Measurements from ENCODE around the gene HEG1.

The HEG1 gene

GRCh38 chr3:125068265-125068664, 12.5 kb upstream of the HEG1 start:
- H3K9me3 ChIP-seq (ENCODE audit: control insufficient read depth, low read length), result no peaks in the 10 kb centered on the region
- H3K9ac ChIP-seq (ENCODE audit: low read length), result no peak overlapping the region
- no peak for DNase-seq (ENCODE audit: low read depth)
- H3K36me3 ChIP-seq (ENCODE audit: control insufficient read depth, insufficient read depth, low read length, severe bottlenecking), result no peaks in the 10 kb centered on the region
- H3K27me3 ChIP-seq (replicated peaks; ENCODE audit: control insufficient read depth, insufficient read depth, low read length), result no peaks in the 10 kb centered on the region
- H3K4me1 ChIP-seq (ENCODE audit: control insufficient read depth, insufficient read depth, low read length), result peaks cover 6% of the 10 kb centered on the region
- H3K4me3 ChIP-seq (ENCODE audit: low read length), result no peak overlapping the region

- Histone ChIP-seq H3K9ac (ENCODE audit: low read length) (no peak overlapping the region), H3K9me3 (ENCODE audit: control insufficient read depth, low read length) (no peaks in the 10 kb centered on the region), H3K4me3 (ENCODE audit: low read length) (no peak overlapping the region), H3K4me1 (ENCODE audit: control insufficient read depth, insufficient read depth, low read length) (peaks cover 15% of the 10 kb centered on the region), H3K36me3 (ENCODE audit: control insufficient read depth, insufficient read depth, low read length, severe bottlenecking) (no peaks in the 10 kb centered on the region), H3K27me3 (replicated peaks; ENCODE audit: control insufficient read depth, insufficient read depth, low read length) (no peaks in the 10 kb centered on the region)
- DNase-seq (ENCODE audit: low read depth), result no peak
Observed at GRCh38 chr3:125067225-125067624, 11.4 kb upstream of the HEG1 start.

- DNase-seq (ENCODE audit: low read depth), result peak; percentile 86
- peak overlapping the region; percentile 2 for H3K4me3 ChIP-seq (ENCODE audit: low read length)
Observed at GRCh38 chr3:125062904-125063618, 7.3 kb upstream of the HEG1 start.

GRCh38 chr3:125061646-125062045, 5.8 kb upstream of the HEG1 start:
- Histone ChIP-seq H3K9me3 (ENCODE audit: control insufficient read depth, low read length) (no peaks in the 10 kb centered on the region), H3K36me3 (ENCODE audit: control insufficient read depth, insufficient read depth, low read length, severe bottlenecking) (no peaks in the 10 kb centered on the region), H3K9ac (ENCODE audit: low read length) (peak overlapping the region; percentile 72), H3K27me3 (replicated peaks; ENCODE audit: control insufficient read depth, insufficient read depth, low read length) (no peaks in the 10 kb centered on the region), H3K4me3 (ENCODE audit: low read length) (peak overlapping the region; percentile 72), H3K4me1 (ENCODE audit: control insufficient read depth, insufficient read depth, low read length) (peaks cover 44% of the 10 kb centered on the region)
- DNase-seq (ENCODE audit: low read depth), result no peak

More at GRCh38 chr3:125062904-125063618, 7.3 kb upstream of the HEG1 start:
- Histone ChIP-seq H3K9me3 (ENCODE audit: control insufficient read depth, low read length) (no peaks in the 10 kb centered on the region), H3K36me3 (ENCODE audit: control insufficient read depth, insufficient read depth, low read length, severe bottlenecking) (no peaks in the 10 kb centered on the region), H3K9ac (ENCODE audit: low read length) (peak overlapping the region; percentile 50), H3K27me3 (replicated peaks; ENCODE audit: control insufficient read depth, insufficient read depth, low read length) (no peaks in the 10 kb centered on the region), H3K4me1 (ENCODE audit: control insufficient read depth, insufficient read depth, low read length) (peaks cover 35% of the 10 kb centered on the region)

GRCh38 chr3:125061170-125061569, 5.4 kb upstream of the HEG1 start:
- H3K36me3 ChIP-seq (ENCODE audit: control insufficient read depth, insufficient read depth, low read length, severe bottlenecking), result no peaks in the 10 kb centered on the region
- H3K4me1 ChIP-seq (ENCODE audit: control insufficient read depth, insufficient read depth, low read length), result peaks cover 49% of the 10 kb centered on the region
- no peaks in the 10 kb centered on the region for H3K27me3 ChIP-seq (replicated peaks; ENCODE audit: control insufficient read depth, insufficient read depth, low read length)
- H3K4me3 ChIP-seq (ENCODE audit: low read length), result peak overlapping the region; percentile 72
- peak overlapping the region; percentile 72 for H3K9ac ChIP-seq (ENCODE audit: low read length)
- no peaks in the 10 kb centered on the region for H3K9me3 ChIP-seq (ENCODE audit: control insufficient read depth, low read length)
- peak; percentile 53 for DNase-seq (ENCODE audit: low read depth)

GRCh38 chr3:125059488-125060245, 3.9 kb upstream of the HEG1 start:
- Histone ChIP-seq H3K27me3 (replicated peaks; ENCODE audit: control insufficient read depth, insufficient read depth, low read length) (no peaks in the 10 kb centered on the region), H3K9ac (ENCODE audit: low read length) (no peak overlapping the region), H3K4me1 (ENCODE audit: control insufficient read depth, insufficient read depth, low read length) (peaks cover 49% of the 10 kb centered on the region), H3K36me3 (ENCODE audit: control insufficient read depth, insufficient read depth, low read length, severe bottlenecking) (no peaks in the 10 kb centered on the region), H3K4me3 (ENCODE audit: low read length) (no peak overlapping the region), H3K9me3 (ENCODE audit: control insufficient read depth, low read length) (no peaks in the 10 kb centered on the region)
- DNase-seq (ENCODE audit: low read depth), result no peak

GRCh38 chr3:125058959-125059358, 3.2 kb upstream of the HEG1 start:
- no peak for DNase-seq (ENCODE audit: low read depth)

GRCh38 chr3:125058529-125058928, 2.7 kb upstream of the HEG1 start:
- H3K27me3 ChIP-seq (replicated peaks; ENCODE audit: control insufficient read depth, insufficient read depth, low read length), result no peaks in the 10 kb centered on the region
- peaks cover 55% of the 10 kb centered on the region for H3K4me1 ChIP-seq (ENCODE audit: control insufficient read depth, insufficient read depth, low read length)
- H3K4me3 ChIP-seq (ENCODE audit: low read length), result no peak overlapping the region
- H3K36me3 ChIP-seq (ENCODE audit: control insufficient read depth, insufficient read depth, low read length, severe bottlenecking), result no peaks in the 10 kb centered on the region
- H3K9ac ChIP-seq (ENCODE audit: low read length), result no peak overlapping the region
- H3K9me3 ChIP-seq (ENCODE audit: control insufficient read depth, low read length), result no peaks in the 10 kb centered on the region
- no peak for DNase-seq (ENCODE audit: low read depth)

More at GRCh38 chr3:125058959-125059358, 3.2 kb upstream of the HEG1 start:
- H3K4me3 ChIP-seq (ENCODE audit: low read length), result no peak overlapping the region
- H3K36me3 ChIP-seq (ENCODE audit: control insufficient read depth, insufficient read depth, low read length, severe bottlenecking), result no peaks in the 10 kb centered on the region
- H3K9me3 ChIP-seq (ENCODE audit: control insufficient read depth, low read length), result no peaks in the 10 kb centered on the region
- H3K9ac ChIP-seq (ENCODE audit: low read length), result no peak overlapping the region
- peaks cover 53% of the 10 kb centered on the region for H3K4me1 ChIP-seq (ENCODE audit: control insufficient read depth, insufficient read depth, low read length)
- no peaks in the 10 kb centered on the region for H3K27me3 ChIP-seq (replicated peaks; ENCODE audit: control insufficient read depth, insufficient read depth, low read length)

GRCh38 chr3:125057186-125057850, 1.5 kb upstream of the HEG1 start:
- DNase-seq (ENCODE audit: low read depth), result peak; percentile 72

GRCh38 chr3:125055331-125055912, 375 bp downstream of the HEG1 start:
- Histone ChIP-seq H3K36me3 (ENCODE audit: control insufficient read depth, insufficient read depth, low read length, severe bottlenecking) (peaks cover 4% of the 10 kb centered on the region), H3K27me3 (replicated peaks; ENCODE audit: control insufficient read depth, insufficient read depth, low read length) (no peaks in the 10 kb centered on the region), H3K4me3 (ENCODE audit: low read length) (peak overlapping the region; percentile 84), H3K9ac (ENCODE audit: low read length) (peak overlapping the region; percentile 87), H3K4me1 (ENCODE audit: control insufficient read depth, insufficient read depth, low read length) (peaks cover 50% of the 10 kb centered on the region), H3K9me3 (ENCODE audit: control insufficient read depth, low read length) (no peaks in the 10 kb centered on the region)
- peak; percentile 69 for DNase-seq (ENCODE audit: low read depth)

More at GRCh38 chr3:125057186-125057850, 1.5 kb upstream of the HEG1 start:
- peak overlapping the region; percentile 72 for H3K4me3 ChIP-seq (ENCODE audit: low read length)
- peaks cover 55% of the 10 kb centered on the region for H3K4me1 ChIP-seq (ENCODE audit: control insufficient read depth, insufficient read depth, low read length)
- H3K36me3 ChIP-seq (ENCODE audit: control insufficient read depth, insufficient read depth, low read length, severe bottlenecking), result no peaks in the 10 kb centered on the region
- no peaks in the 10 kb centered on the region for H3K27me3 ChIP-seq (replicated peaks; ENCODE audit: control insufficient read depth, insufficient read depth, low read length)
- H3K9ac ChIP-seq (ENCODE audit: low read length), result peak overlapping the region; percentile 60
- H3K9me3 ChIP-seq (ENCODE audit: control insufficient read depth, low read length), result no peaks in the 10 kb centered on the region

All from adipocyte (in vitro differentiated cells).